ENCODE results near the gene RNF26. TPM values are rescaled to one million over a fixed set of nuclear protein-coding genes. Genes with fewer than 3 reads are reported as not detected.
A peak's percentile ranks its signal among the peaks of the same experiment; 100 is the strongest.

RNF26 gene
- total RNA-seq, 4 donors from 2014 or later, result 8.9 to 11.1 (median 9.4) TPM

DNA sequence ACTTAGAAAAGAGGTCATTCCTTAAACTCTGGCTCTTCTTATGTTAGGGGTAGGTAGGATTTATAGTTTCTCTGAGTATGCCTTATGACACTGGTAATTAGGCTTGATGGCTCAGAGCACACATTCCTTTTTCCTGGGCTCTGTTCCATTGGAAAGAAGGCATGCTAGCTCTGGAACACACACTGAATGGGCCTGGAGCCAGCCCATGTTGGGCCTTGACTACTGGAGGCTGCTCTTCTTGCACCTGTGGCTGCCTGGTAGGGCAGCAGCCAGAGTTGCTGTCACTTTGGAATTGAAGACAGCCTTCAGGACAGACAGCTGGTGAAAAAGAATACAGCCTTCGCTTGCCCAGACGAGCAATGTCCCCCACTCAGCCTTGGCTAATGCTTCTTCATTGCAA lies 35.6 kb upstream of the RNF26 start:
- ATAC-seq (ENCODE audit: low FRiP score) (no peak), DNase-seq (ENCODE audit: low spot score) (no peak)
- no peak for TF ChIP-seq CTCF (IDR thresholded peaks at IDR 0.05)

- no peak for TF ChIP-seq CTCF (IDR thresholded peaks at IDR 0.05)
- ATAC-seq (ENCODE audit: low FRiP score), result no peak
- DNase-seq (ENCODE audit: low spot score), result no peak
Measured at GRCh38 chr11:119299416-119299815, 34.9 kb upstream of the RNF26 start.

DNA sequence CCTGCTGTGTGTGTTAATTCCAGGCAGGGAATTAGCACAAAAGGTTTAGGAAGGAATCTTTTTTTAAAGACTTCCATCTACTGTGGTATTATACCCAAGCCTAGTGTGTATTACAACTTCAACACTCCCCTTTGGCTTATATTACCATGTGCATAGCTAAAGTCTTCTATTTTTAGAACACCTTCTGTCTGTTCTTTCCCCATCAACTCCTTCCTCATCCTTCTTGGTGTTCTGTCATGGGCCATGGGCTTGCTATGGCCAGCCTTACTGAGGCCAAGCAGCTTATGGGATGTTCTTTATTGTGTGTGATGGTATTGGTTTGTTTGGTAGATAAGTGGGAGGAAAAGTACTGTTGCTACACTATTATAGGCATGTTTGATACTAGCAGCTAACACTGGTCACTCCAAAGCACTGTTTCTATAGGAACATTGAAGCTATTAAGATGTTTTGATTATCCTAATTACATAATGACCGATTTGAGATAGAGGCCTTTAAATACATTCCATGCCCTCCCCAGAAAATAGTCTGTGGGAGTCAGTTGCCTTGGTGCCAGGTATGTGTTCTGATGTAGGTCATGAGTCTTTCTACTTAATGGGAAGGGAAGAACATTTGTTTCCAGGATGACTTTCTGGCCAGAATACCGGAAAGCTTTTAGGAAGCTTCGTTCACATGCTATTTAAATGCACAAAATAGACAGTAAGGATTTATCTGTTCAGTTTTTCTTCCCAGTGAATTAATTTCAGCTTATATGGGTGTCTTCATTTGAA lies 33.9 kb upstream of the RNF26 start:
- ATAC-seq (ENCODE audit: low FRiP score) (peak; percentile 46), DNase-seq (ENCODE audit: low spot score) (no peak)
- TF ChIP-seq CTCF (IDR thresholded peaks at IDR 0.05), result no peak

GRCh38 chr11:119303227-119303718 lies 31.1 kb upstream of the RNF26 start:
- ATAC-seq (ENCODE audit: low FRiP score) (no peak), DNase-seq (ENCODE audit: low spot score) (no peak)
- no peak for TF ChIP-seq CTCF (IDR thresholded peaks at IDR 0.05)

- no peak for TF ChIP-seq CTCF (IDR thresholded peaks at IDR 0.05)
- DNase-seq (ENCODE audit: low spot score), result no peak
- ATAC-seq (ENCODE audit: low FRiP score), result peak; percentile 17
Measured at GRCh38 chr11:119305556-119306372, 28.6 kb upstream of the RNF26 start.

DNA sequence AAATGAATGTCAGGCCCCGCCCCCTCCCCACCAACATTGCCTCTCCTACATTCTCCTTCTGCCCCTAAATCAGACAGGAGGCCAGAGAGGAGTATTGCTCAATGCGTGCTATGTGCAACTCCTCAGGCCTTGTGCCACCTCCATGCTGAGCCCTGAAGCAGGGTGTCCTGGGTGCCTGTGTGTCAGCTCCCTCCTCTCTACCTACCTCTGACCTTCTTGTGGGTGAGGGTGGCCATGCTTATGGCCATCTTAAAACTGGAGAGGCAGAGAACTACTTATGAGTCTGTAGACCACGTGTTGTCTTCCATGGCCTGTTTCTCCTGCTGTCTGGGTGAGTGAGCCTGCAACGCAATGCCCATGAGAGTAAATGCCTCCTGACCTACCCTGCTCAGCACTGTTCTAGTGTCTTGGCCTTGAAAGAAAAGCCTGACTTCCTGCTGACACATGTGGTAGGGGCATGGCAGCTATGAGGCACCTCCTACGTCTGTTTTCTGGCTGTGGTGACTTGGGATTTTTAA lies 27.9 kb upstream of the RNF26 start:
- TF ChIP-seq CTCF (IDR thresholded peaks at IDR 0.05), result no peak
- ATAC-seq (ENCODE audit: low FRiP score) (peak; percentile 52), DNase-seq (ENCODE audit: low spot score) (no peak)
